Left cardiac atrium (tissue), 4 donors: ENCODE measurements around the gene ARAP3. TPM values are rescaled to one million over a fixed set of nuclear protein-coding genes. Genes with fewer than 3 reads are reported as not detected.
A peak's percentile ranks its signal among the peaks of the same experiment; 100 is the strongest.
"Not testable (repeated sequence)": the region's sequence is repeated elsewhere in the genome, so short reads cannot be mapped to it uniquely, and the experiment has no call there.

ENCODE experiments used
- ATAC-seq, 2 donors: fragments of 200-7000 bp; cut with Tn5 transposase; one replicate each; pipeline ENCODE4 v1.9.1; 2020; ENCODE audit warnings: mild to moderate bottlenecking in 2 of 2, moderate library complexity in 2 of 2
- DNase-seq: peaks from one replicate; pipeline ENCODE4 v3.0.0-alpha.2; 2020
- intact Hi-C, 2 donors: fragments of 100-400 bp; cut with DNase I; formaldehyde crosslinking; loops; one replicate each; pipeline versions ENCODE4 v1.14.1 to v1.15.1; 2022 to 2023
- total RNA-seq, 2 donors: library from RNA; stranded (reverse); fragmentation: NEBNext Ultra II Directional; extraction: Animal tissue kit (Norgen Biotek cat#: 25700); gene quantifications; one replicate each; pipeline ENCODE4 v1.2.1, GENCODE V29; 2021
- donor health status: DM: no; HTN: yes; CAD: no.
- donor health status: DM: no; HTN: yes; CAD: no; lungs with severe emphysema.
- donor health status: DM: yes; HTN: yes; CAD: no.
- donor health status: Dilated cardiomyopathy.

ARAP3 gene
- total RNA-seq, 2 donors from 2014 or later = 10.1 to 18.7 TPM

- intact Hi-C loops = no loop called here
- ATAC-seq (no peak), DNase-seq (no peak)
These were observed 48.0 kb downstream of the ARAP3 start for GRCh38 chr5:141633871-141634561.

- DNase-seq (no peak), ATAC-seq (no peak)
- intact Hi-C loops = no loop called here
These were observed 49.4 kb downstream of the ARAP3 start for GRCh38 chr5:141632650-141633049.

GRCh38 chr5:141630570-141631140 lies 51.4 kb downstream of the ARAP3 start:
- intact Hi-C loops = no loop called here
- no peak for ATAC-seq

GRCh38 chr5:141628175-141628788 lies 53.7 kb downstream of the ARAP3 start:
- intact Hi-C loops = no loop called here
- ATAC-seq (no peak), DNase-seq (no peak)

More at GRCh38 chr5:141630570-141631140, 51.4 kb downstream of the ARAP3 start:
- no peak for DNase-seq

GRCh38 chr5:141623611-141624010 lies 58.4 kb downstream of the ARAP3 start:
- ATAC-seq = no peak
- intact Hi-C loops = no loop called here
- DNase-seq = no peak

- DNase-seq = no peak
- intact Hi-C loops = no loop called here
- no peak for ATAC-seq
These were observed 58.8 kb downstream of the ARAP3 start for GRCh38 chr5:141623186-141623585.

GRCh38 chr5:141618804-141619554 lies 63.1 kb downstream of the ARAP3 start, which contains the start of gene DIAPH1:
Gene DIAPH1 (minus strand): TSS chr5:141619000. CDS start chr5:141618914, 86 bp downstream.
- peak; percentile 98 for DNase-seq
- intact Hi-C loops = loop anchor here in 1 of 2 donors (2.0 kb wide), 1 partner anchor 26 kb away; no protein-coding TSS in a partner anchor
- peak; percentile 96 to 97 for ATAC-seq

- intact Hi-C loops = loop anchor here in 1 of 2 donors (2.0 kb wide), 1 partner anchor 25 kb away; no protein-coding TSS in a partner anchor
- ATAC-seq (peak; percentile 47 to 54), DNase-seq (peak; percentile 34)
These were observed 63.8 kb downstream of the ARAP3 start for GRCh38 chr5:141618030-141618803.

- no peak for ATAC-seq
- intact Hi-C loops = loop anchor here in 1 of 2 donors (2.0 kb wide), 1 partner anchor 25 kb away; no protein-coding TSS in a partner anchor
- DNase-seq = no peak
These were observed 64.4 kb downstream of the ARAP3 start for GRCh38 chr5:141617682-141618029.

- ATAC-seq (no peak), DNase-seq (no peak)
- intact Hi-C loops = no loop called here
These were observed 64.9 kb downstream of the ARAP3 start for GRCh38 chr5:141617128-141617527.

GRCh38 chr5:141615991-141616720 lies 65.9 kb downstream of the ARAP3 start:
- DNase-seq = no peak
- intact Hi-C loops = no loop called here
- no peak for ATAC-seq

GRCh38 chr5:141613344-141613743 lies 68.7 kb downstream of the ARAP3 start:
- DNase-seq = no peak
- ATAC-seq = no peak
- intact Hi-C loops = no loop called here

- ATAC-seq (no peak), DNase-seq (no peak)
- intact Hi-C loops = no loop called here
These were observed 70.7 kb downstream of the ARAP3 start for GRCh38 chr5:141611289-141611688.

GRCh38 chr5:141609921-141610320 lies 72.1 kb downstream of the ARAP3 start:
- ATAC-seq, DNase-seq, intact Hi-C loops: not testable (repeated sequence)

- DNase-seq = no peak
- intact Hi-C loops = no loop called here
- no peak for ATAC-seq
These were observed 73.0 kb downstream of the ARAP3 start for GRCh38 chr5:141609044-141609443.

- DNase-seq (no peak), ATAC-seq (no peak)
- intact Hi-C loops = no loop called here
These were observed 73.5 kb downstream of the ARAP3 start for GRCh38 chr5:141608557-141608956.

- intact Hi-C loops = no loop called here
- DNase-seq = no peak
- ATAC-seq = no peak
These were observed 74.0 kb downstream of the ARAP3 start for GRCh38 chr5:141608046-141608445.
